Endothelial cell of umbilical vein (primary cell): ENCODE data around the gene MCIDAS. TPM values are rescaled to one million over a fixed set of nuclear protein-coding genes. Genes with fewer than 3 reads are reported as not detected.

Source experiments
- BruUV-seq: library from RNA; stranded (reverse); fragments of 400-500 nt; replicated peaks from 2 replicates; lab custom pipeline; 2021; lab: Mats Ljungman, UMichigan
- CTCF ChIA-PET: fragments of 300-600, 350-600 bp; sonication (Branson Sonifier 250); formaldehyde crosslinking; loops from one replicate; lab custom pipeline; 2021; ENCODE audit warnings: antibody characterized with exemption, inconsistent platforms; lab: Charles Lee
- POLR2A ChIA-PET: fragments of 300-600, 350-600 bp; sonication (Branson Sonifier 250); formaldehyde crosslinking; loops from one replicate; lab custom pipeline; 2021; ENCODE audit warnings: antibody characterized with exemption, inconsistent platforms; lab: Charles Lee
- DNase-seq: peaks from one replicate; pipeline ENCODE4 v3.0.0-alpha.2; 2011; ENCODE audit warnings: low read depth, low spot score
- FAIRE-seq: peaks from 2 replicates; lab custom pipeline; 2011; peaks lifted over from hg19 to GRCh38; lab: Jason Lieb, UNC
- H2AFZ ChIP-seq: 2 replicates; pipeline ENCODE4 v1.6.0; 2012; ENCODE audit warnings: low read depth, low read length, control low read depth, inconsistent platforms
- H3K27ac ChIP-seq: 2 replicates; pipeline ENCODE4 v1.5.1; 2011; ENCODE audit warnings: low read depth, mild to moderate bottlenecking, control low read depth, low read length, moderate library complexity; ENCODE audit not compliant: insufficient read depth
- H3K27me3 ChIP-seq, 2 experiments: 2 replicates each; pipeline versions ENCODE4 v1.6.0 to v1.6.1; 2011; ENCODE audit warnings: low read length in 2 of 2, mixed read lengths in 1 of 2; ENCODE audit not compliant: control insufficient read depth in 2 of 2, insufficient read depth in 2 of 2
- H3K36me3 ChIP-seq, 2 experiments: 2 replicates in 1 of 2; 3 replicates in 1 of 2; pipeline ENCODE4 v1.5.1; 2011; ENCODE audit warnings: low read length in 2 of 2, mild to moderate bottlenecking in 1 of 2, moderate library complexity in 1 of 2; ENCODE audit not compliant: control insufficient read depth in 2 of 2, insufficient read depth in 2 of 2; ENCODE audit errors: extremely low read depth in 1 of 2
- H3K4me1 ChIP-seq: 3 replicates; pipeline ENCODE4 v1.5.1; 2011; ENCODE audit warnings: mild to moderate bottlenecking, low read length; ENCODE audit not compliant: control insufficient read depth, insufficient read depth; ENCODE audit errors: extremely low read depth
- H3K4me2 ChIP-seq: 2 replicates; pipeline ENCODE4 v1.6.1; 2011; ENCODE audit warnings: low read length, control low read depth, mixed read lengths; ENCODE audit not compliant: insufficient read depth
- H3K4me3 ChIP-seq, 3 experiments: fragments of 200-600 bp in 1 of 3; sonication (generic), shearing (Covaris generic) in 1 of 3; replicated peaks in 1 of 3; 2 replicates each; pipeline ENCODE4 v1.5.1; 2011 to 2016; ENCODE audit warnings: control low read depth in 3 of 3, low read length in 3 of 3, mild to moderate bottlenecking in 2 of 3, inconsistent platforms in 1 of 3, low read depth in 1 of 3, moderate library complexity in 1 of 3; ENCODE audit not compliant: insufficient read depth in 1 of 3
- H3K79me2 ChIP-seq: 2 replicates; pipeline ENCODE4 v1.6.0; 2012; ENCODE audit warnings: low read length, inconsistent platforms; ENCODE audit not compliant: control insufficient read depth, insufficient read depth
- H3K9ac ChIP-seq: replicated peaks from 2 replicates; pipeline ENCODE3; 2011; ENCODE audit warnings: low read length, control low read depth; ENCODE audit not compliant: insufficient read depth; ENCODE audit errors: extremely low read depth
- H3K9me1 ChIP-seq: replicated peaks from 3 replicates; pipeline ENCODE4 v1.6.0; 2011; ENCODE audit warnings: mild to moderate bottlenecking, low read length; ENCODE audit not compliant: control insufficient read depth, insufficient read depth; ENCODE audit errors: extremely low read depth
- H3K9me3 ChIP-seq: replicated peaks from 2 replicates; pipeline ENCODE4 v1.5.1; 2012; ENCODE audit warnings: low read length, inconsistent platforms; ENCODE audit not compliant: control insufficient read depth, insufficient read depth
- H4K20me1 ChIP-seq: replicated peaks from 2 replicates; pipeline ENCODE3; 2011; ENCODE audit warnings: mild to moderate bottlenecking, low read length; ENCODE audit not compliant: control insufficient read depth, insufficient read depth; ENCODE audit errors: extremely low read depth
- EZH2 ChIP-seq: IDR thresholded peaks from 2 replicates; pipeline ENCODE4 v1.6.1; 2012; ENCODE audit warnings: borderline replicate concordance, low read depth, mild to moderate bottlenecking, moderate library complexity, low read length, inconsistent platforms; ENCODE audit not compliant: severe bottlenecking
- FOS ChIP-seq: IDR thresholded peaks from 2 replicates; pipeline ENCODE4 v1.6.1; 2011; ENCODE audit warnings: mild to moderate bottlenecking, low read length, moderate library complexity, borderline replicate concordance; ENCODE audit not compliant: insufficient read depth
- GATA2 ChIP-seq: IDR thresholded peaks from 2 replicates; pipeline ENCODE4 v1.7.0; 2011; ENCODE audit warnings: low read depth, mild to moderate bottlenecking, moderate library complexity, mixed read lengths, low read length; ENCODE audit not compliant: insufficient read length, insufficient read depth
- JUN ChIP-seq: IDR thresholded peaks from 2 replicates; pipeline ENCODE4 v1.6.1; 2011; ENCODE audit warnings: borderline replicate concordance, low read depth; ENCODE audit not compliant: insufficient read length, insufficient read depth
- MAX ChIP-seq: IDR thresholded peaks from 2 replicates; pipeline ENCODE4 v1.6.1; 2011; ENCODE audit not compliant: insufficient read depth, insufficient read length
- MYC ChIP-seq: IDR thresholded peaks from one replicate; pipeline ENCODE4 v1.6.1; 2011; ENCODE audit warnings: mild to moderate bottlenecking, low read depth, low read length
- POLR2A ChIP-seq: IDR thresholded peaks from 2 replicates; pipeline ENCODE4 v1.6.1; 2012; ENCODE audit warnings: low read depth, mild to moderate bottlenecking, control low read depth, low read length
- POLR2AphosphoS5 ChIP-seq: IDR thresholded peaks from 2 replicates; pipeline ENCODE4 v1.6.1; 2012; ENCODE audit warnings: low read depth, mild to moderate bottlenecking, control low read depth, low read length, moderate library complexity; ENCODE audit not compliant: insufficient read depth
- dilution Hi-C: fragments of 300-500 bp; cut with MboI; formaldehyde crosslinking; loops from one replicate; pipeline ENCODE4 v1.15.0; 2019; ENCODE audit warnings: low sequenced_read_pairs; ENCODE audit not compliant: extremely low pct_ligation_motif_present
- intact Hi-C: fragments of 100-400 bp; cut with micrococcal nuclease; formaldehyde crosslinking; loops from one replicate; pipeline ENCODE4 v1.10.0; 2022
- polyA plus RNA-seq, 4 experiments: library from polyadenylated mRNA; depleted of rRNA in 3 of 4; stranded (reverse) in 3 of 4; unstranded in 1 of 4; fragments of >200 nt; gene quantifications; 2 replicates each; pipeline versions ENCODE4 v1.2.1 to v1.2.3, GENCODE V29; 2011 to 2012; ENCODE audit warnings: missing spikeins in 1 of 4
- total RNA-seq: library from RNA; stranded (reverse); gene quantifications from 2 replicates; pipeline ENCODE4 v1.2.3, GENCODE V29; 2021
- TF ChIP-seq, protein P1 (sequence below), 2 donors: IDR thresholded peaks; 1 replicate in 1 of 2; 2 replicates in 1 of 2; pipeline ENCODE4 v1.5.1; 2011; ENCODE audit warnings: low read length in 2 of 2, mild to moderate bottlenecking in 2 of 2, moderate library complexity in 2 of 2, control low read depth in 1 of 2, inconsistent platforms in 1 of 2, low read depth in 1 of 2; ENCODE audit not compliant: insufficient read depth in 1 of 2; ENCODE audit errors: extremely low read depth in 1 of 2

Gene MCIDAS
- total and polyA plus RNA-seq, 2 donors (not counting 3 experiments of a cell fraction or from before 2014, with no cell fraction given): not detected

DNA sequence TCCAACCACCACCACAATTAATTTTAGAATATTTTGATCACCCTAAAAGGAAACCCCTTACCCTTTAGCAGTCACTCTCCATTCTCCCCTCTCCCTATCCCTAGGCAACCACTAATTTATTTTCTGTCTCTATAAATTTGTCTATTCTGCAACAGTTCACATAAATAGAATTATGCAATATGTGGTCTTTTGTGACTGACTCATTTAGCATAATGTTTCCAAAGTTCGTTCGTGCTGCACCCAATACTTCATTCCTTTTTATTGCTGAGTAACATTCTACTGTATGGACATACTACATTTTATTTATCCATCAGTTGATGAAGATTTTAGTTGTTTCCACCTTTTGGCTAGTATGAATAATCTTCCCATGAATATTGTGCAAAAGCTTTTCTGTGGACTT lies 36.0 kb downstream of the MCIDAS start:
- no peak for FAIRE-seq

More for the DNA sequence above, 36.0 kb downstream of the MCIDAS start:
- no TSS peak for BruUV-seq
- no peak overlapping the region for H3K4me2 ChIP-seq
- no peaks in the 10 kb centered on the region for H3K4me1 ChIP-seq
- no peak for TF ChIP-seq POLR2A
- TF ChIP-seq EZH2: no peak
- TF ChIP-seq POLR2AphosphoS5: no peak
- TF ChIP-seq MYC: no peak
- no peak for TF ChIP-seq GATA2
- TF ChIP-seq, protein P1, sequence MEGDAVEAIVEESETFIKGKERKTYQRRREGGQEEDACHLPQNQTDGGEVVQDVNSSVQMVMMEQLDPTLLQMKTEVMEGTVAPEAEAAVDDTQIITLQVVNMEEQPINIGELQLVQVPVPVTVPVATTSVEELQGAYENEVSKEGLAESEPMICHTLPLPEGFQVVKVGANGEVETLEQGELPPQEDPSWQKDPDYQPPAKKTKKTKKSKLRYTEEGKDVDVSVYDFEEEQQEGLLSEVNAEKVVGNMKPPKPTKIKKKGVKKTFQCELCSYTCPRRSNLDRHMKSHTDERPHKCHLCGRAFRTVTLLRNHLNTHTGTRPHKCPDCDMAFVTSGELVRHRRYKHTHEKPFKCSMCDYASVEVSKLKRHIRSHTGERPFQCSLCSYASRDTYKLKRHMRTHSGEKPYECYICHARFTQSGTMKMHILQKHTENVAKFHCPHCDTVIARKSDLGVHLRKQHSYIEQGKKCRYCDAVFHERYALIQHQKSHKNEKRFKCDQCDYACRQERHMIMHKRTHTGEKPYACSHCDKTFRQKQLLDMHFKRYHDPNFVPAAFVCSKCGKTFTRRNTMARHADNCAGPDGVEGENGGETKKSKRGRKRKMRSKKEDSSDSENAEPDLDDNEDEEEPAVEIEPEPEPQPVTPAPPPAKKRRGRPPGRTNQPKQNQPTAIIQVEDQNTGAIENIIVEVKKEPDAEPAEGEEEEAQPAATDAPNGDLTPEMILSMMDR (IDR thresholded peaks at IDR 0.05; ENCODE audit: extremely low read depth in 1 of 2, insufficient read depth in 1 of 2, low read depth in 1 of 2, low read length in 2 of 2): no peak
- TF ChIP-seq FOS: no peak
- TF ChIP-seq MAX: no peak
- TF ChIP-seq JUN: no peak
- H2AFZ ChIP-seq: no peak overlapping the region
- H3K27me3 ChIP-seq: peaks cover 42 to 54% of the 10 kb centered on the region in 2 experiments
- DNase-seq: no peak
- no peak overlapping the region for H3K4me3 ChIP-seq
- ChIA-PET CTCF (interaction anchor here (1.0 to 1.4 kb wide), 4 partner anchors 8 to 24 kb away, joined by 3 to 6 read pairs (median 3); no protein-coding TSS in a partner anchor), POLR2A (no interaction called here)
- no peak overlapping the region for H3K9ac ChIP-seq
- H3K27ac ChIP-seq: no peak overlapping the region
- intact Hi-C loops: no loop called here
- H3K36me3 ChIP-seq: no peaks in the 10 kb centered on the region
- H3K9me3 ChIP-seq: no peaks in the 10 kb centered on the region
- H4K20me1 ChIP-seq: no peaks in the 10 kb centered on the region
- no peaks in the 10 kb centered on the region for H3K79me2 ChIP-seq
- dilution Hi-C loops: no loop called here
- no peaks in the 10 kb centered on the region for H3K9me1 ChIP-seq
